ENCODE data around the gene CCDC18. TPM values are rescaled to one million over a fixed set of nuclear protein-coding genes. Genes with fewer than 3 reads are reported as not detected.
A peak's percentile ranks its signal among the peaks of the same experiment; 100 is the strongest.
"Not testable (repeated sequence)": the region's sequence is repeated elsewhere in the genome, so short reads cannot be mapped to it uniquely, and the experiment has no call there.

The CCDC18 gene
- total RNA-seq, 4 donors from 2014 or later = 0.81 to 4.7 (median 2.4) TPM

DNA sequence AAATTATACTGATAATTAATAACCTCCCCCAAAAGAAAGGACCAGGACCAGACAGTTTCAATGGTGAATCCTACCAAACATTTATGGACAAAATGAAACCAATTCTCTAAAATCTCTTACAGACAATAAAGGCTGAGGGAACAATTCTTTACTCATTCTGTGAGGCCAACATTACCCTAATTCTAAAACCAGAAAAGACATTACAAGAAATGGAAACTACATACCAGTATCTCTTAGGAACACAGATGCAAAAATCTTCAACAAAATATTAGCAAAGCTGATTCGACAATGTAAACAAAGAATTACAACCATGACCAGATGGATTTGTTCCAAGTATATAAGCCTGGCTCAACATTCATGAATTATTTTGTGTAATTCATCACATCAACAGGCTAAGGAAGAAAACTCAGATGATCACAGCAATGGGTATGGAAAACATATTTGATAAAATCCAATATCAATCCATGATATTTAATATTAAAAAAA, 8.9 kb upstream of the CCDC18 start:
- ATAC-seq = no peak
- Histone ChIP-seq H3K36me3 (peaks cover 0 to 5% of the 10 kb centered on the region in 2 donors), H3K4me3 (no peak overlapping the region), H3K27me3 (no peaks in the 10 kb centered on the region), H3K4me1 (peaks cover 0 to 51% (median 2%) of the 10 kb centered on the region in 3 donors), H3K9me3 (peaks cover 0 to 13% (median 0%) of the 10 kb centered on the region in 3 donors), H3K27ac (no peak overlapping the region)
- no peak for TF ChIP-seq POLR2A (IDR thresholded peaks at IDR 0.05)
- no peak for TF ChIP-seq EP300 (IDR thresholded peaks at IDR 0.05)
- no peak for TF ChIP-seq CTCF (IDR thresholded peaks at IDR 0.05)
- TF ChIP-seq POLR2AphosphoS5 (IDR thresholded peaks at IDR 0.05) = no peak
- WGBS, 2 donors (ENCODE audit: low coverage in 1 of 2) = 21 to 26% methylated on average over 1 of the region's 1 CpG

- Histone ChIP-seq H3K9me3 (peaks cover 0 to 5% (median 0%) of the 10 kb centered on the region in 3 donors), H3K4me1 (peaks cover 2 to 63% (median 4%) of the 10 kb centered on the region in 3 donors), H3K36me3 (peaks cover 0 to 5% of the 10 kb centered on the region in 2 donors), H3K27ac (no peak overlapping the region), H3K4me3 (no peak overlapping the region), H3K27me3 (no peaks in the 10 kb centered on the region)
- TF ChIP-seq EP300 (IDR thresholded peaks at IDR 0.05) (no peak), CTCF (IDR thresholded peaks at IDR 0.05) (no peak), POLR2A (IDR thresholded peaks at IDR 0.05) (no peak), POLR2AphosphoS5 (IDR thresholded peaks at IDR 0.05) (no peak)
- 10 to 33% methylated on average over 1 of the region's 1 CpG for WGBS, 2 donors (ENCODE audit: low coverage in 1 of 2)
- no peak for ATAC-seq
These were observed 7.7 kb upstream of the CCDC18 start for GRCh38 chr1:93172778-93173177.

- peaks cover 4 to 75% (median 6%) of the 10 kb centered on the region in 3 donors for H3K4me1 ChIP-seq
- not testable (repeated sequence) for H3K4me3 ChIP-seq, H3K27me3 ChIP-seq, H3K36me3 ChIP-seq, H3K9me3 ChIP-seq, ATAC-seq, H3K27ac ChIP-seq
- WGBS, 2 donors (ENCODE audit: low coverage in 1 of 2) = 95 to 100% methylated on average over 2 to 3 of the region's 3 CpGs
These were observed 5.9 kb upstream of the CCDC18 start for GRCh38 chr1:93174638-93175037.

- ATAC-seq = no peak
- Histone ChIP-seq H3K36me3 (no peaks in the 10 kb centered on the region), H3K27me3 (no peaks in the 10 kb centered on the region), H3K4me1 (peaks cover 4 to 62% (median 6%) of the 10 kb centered on the region in 3 donors), H3K27ac (peak overlapping the region in 3 of 4 donors; percentile 17 to 31 (median 24)), H3K4me3 (peak overlapping the region; percentile 94 to 98), H3K9me3 (no peaks in the 10 kb centered on the region)
- WGBS, 2 donors (ENCODE audit: low coverage in 1 of 2) = 21 to 30% methylated on average over 4 of the region's 4 CpGs
- no peak for TF ChIP-seq EP300 (IDR thresholded peaks at IDR 0.05)
- no peak for TF ChIP-seq POLR2A (IDR thresholded peaks at IDR 0.05)
- TF ChIP-seq CTCF (IDR thresholded peaks at IDR 0.05) = no peak
- TF ChIP-seq POLR2AphosphoS5 (IDR thresholded peaks at IDR 0.05) = no peak
These were observed 2.5 kb upstream of the CCDC18 start for GRCh38 chr1:93177991-93178390.

GRCh38 chr1:93178418-93178817, 2.1 kb upstream of the CCDC18 start:
- Histone ChIP-seq H3K27me3 (no peaks in the 10 kb centered on the region), H3K4me1 (peaks cover 4 to 57% (median 6%) of the 10 kb centered on the region in 3 donors), H3K9me3 (no peaks in the 10 kb centered on the region), H3K27ac (peak overlapping the region in 3 of 4 donors; percentile 17 to 31 (median 24)), H3K36me3 (no peaks in the 10 kb centered on the region), H3K4me3 (peak overlapping the region; percentile 94 to 98)
- WGBS, 2 donors (ENCODE audit: low coverage in 1 of 2) = 17 to 21% methylated on average over 5 of the region's 5 CpGs
- TF ChIP-seq EP300 (IDR thresholded peaks at IDR 0.05) (no peak), POLR2AphosphoS5 (IDR thresholded peaks at IDR 0.05) (no peak), POLR2A (IDR thresholded peaks at IDR 0.05) (no peak), CTCF (IDR thresholded peaks at IDR 0.05) (no peak)
- ATAC-seq = no peak
